GM19452 (cell line): ENCODE data around the gene ZNF593OS.

ENCODE experiments used
- ATAC-seq: cut with Tn5 transposase; IDR thresholded peaks from one replicate; pipeline ENCODE4 v1.9.1; 2021; ENCODE audit not compliant: unreplicated experiment

Gene ZNF593OS

DNA sequence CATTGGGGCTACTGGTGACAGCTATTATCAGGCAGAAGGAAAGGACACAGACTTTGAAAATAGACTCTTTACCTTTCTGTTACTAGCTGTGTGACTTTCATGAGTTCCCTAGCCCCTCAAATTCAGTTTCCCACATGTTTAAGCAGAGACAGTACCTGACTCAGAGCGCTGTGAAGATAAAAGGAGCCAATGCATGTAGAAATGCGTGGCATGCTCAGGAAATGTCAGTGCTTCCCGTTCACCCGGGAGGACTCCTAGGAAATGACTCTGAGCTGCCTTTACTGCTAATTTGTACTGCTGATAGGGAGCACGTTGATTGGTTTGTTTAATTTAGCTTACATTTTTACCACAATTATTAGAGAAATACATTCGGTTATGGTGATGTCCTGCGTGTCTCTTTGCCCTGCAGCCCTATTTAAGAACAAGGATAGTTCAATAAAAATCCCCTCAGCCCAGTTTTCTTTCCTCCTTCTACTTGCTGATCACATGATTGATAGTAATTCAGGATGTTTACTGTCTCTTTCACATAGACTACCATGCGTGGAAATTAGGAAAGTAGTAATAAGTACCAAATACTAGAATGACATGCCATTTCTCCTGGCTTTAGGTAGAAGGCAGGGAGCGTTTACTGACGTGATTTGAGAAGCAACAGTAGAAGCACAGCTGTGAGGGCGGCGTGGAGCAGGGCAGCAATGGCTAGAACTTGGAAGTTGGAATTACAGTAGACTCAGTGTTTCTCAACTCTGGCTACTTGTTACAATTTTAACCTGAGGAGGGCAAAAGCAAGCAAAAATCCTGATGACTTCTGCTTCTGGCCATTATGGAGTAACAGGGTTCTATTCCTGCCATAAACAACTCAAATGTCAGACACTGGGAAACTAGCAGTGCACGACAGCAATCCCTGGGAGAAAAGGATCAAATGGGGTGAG, 44.1 kb downstream of the ZNF593OS start:
- ATAC-seq: no peak

DNA sequence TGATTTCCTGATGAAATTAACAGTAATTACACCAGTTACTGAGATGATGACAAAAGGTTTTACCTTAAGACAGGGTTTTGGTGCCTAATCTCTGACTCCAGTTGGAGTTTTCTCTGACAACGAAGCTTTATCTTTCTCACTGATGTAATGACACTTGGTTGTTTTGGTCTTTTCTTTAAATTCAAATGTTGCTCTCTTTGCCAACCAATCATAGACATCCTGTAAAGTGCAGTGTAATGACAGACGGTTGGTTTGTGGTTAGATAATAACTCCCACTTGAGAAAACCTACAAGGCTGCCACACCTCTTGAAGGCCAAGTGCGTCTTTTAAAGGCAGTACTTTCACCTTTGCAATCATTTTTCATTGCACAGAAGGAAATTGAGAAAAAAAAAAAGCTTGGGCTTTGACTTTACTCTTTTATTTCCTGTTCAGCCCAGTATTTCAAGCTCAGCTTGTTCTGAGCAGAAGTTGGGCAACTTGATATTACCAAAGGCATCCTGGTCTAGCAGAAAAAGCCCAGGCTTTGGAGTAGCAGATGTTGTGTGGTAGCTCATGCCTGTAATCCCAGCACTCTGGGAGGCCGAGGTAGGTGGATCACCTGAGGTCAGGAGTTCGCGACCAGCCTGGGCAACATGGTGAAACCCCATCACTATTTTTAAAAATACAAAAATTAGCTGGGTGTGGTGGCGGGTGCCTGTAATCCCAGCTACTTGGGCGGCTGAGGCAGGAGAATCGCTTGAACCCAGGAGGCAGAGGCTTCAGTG, 45.1 kb downstream of the ZNF593OS start:
- ATAC-seq: peak; percentile 81

- ATAC-seq: no peak
Measured at GRCh38 chr1:26125946-26126320, 45.7 kb downstream of the ZNF593OS start.

DNA sequence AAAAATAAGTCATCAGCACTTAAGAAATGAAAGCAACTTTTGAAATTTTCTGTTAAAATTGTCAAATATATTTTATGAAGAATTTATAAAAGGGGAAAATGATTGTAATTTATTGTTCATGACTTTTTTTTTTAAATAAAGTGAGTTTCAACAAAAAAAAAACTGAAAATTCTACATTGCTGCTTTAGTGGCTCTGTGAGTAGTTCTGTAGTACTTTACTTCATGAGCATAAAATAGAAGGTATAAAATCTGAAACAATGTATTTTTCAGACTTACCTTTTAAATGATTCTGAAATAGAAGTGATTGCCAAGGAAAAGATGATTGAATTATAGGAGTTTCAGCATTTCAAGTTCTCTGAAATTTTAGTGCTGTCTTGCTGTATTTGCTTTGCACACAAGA, 46.2 kb downstream of the ZNF593OS start:
- ATAC-seq: no peak

- ATAC-seq: no peak
Measured at GRCh38 chr1:26124418-26125331, 47.0 kb downstream of the ZNF593OS start.

DNA sequence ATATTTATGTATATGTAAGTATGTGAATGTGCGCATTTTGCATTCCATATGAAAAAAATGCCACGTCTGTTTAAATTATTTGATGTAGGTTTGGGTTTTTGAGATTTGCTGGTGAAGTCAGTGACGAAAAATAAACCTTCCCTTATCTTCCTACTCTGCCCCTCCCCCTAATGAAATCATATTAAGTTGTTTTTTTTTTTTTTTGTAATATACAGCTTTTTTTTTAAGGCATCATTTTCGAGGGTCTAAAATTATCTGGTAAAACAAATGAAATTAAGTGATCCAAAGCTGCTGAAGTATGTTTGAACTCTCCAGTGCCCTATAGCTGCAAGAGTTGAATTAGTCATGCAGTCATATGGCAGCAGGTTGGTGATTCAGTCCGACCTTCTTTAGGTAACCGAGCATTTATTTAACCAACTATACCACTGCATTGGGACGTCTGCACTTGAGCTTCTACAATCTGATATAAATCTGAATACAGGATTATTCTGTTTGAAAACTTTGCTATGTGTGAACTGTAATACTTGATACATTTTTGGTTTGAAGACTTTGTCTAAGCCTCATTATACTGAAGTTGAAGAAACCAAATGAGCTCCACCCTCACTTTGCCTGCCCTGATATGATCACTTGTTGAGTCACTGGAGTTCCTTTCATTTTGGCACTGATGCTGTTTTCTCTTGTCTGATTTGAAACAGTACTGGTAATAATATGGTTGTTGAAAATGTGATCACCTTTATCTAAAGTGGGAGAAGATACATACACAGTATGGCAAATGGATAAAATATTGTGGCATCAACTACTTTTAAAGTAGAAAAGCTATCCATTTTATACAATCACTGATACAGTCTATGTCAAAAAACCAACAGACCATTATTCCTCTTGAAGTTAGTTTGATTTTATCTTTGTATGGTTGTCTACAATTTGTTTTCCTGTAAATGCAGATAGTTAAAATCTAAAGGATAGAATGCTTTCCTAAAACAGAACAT, 48.4 kb downstream of the ZNF593OS start:
- ATAC-seq: no peak

GRCh38 chr1:26121854-26122773, 49.5 kb downstream of the ZNF593OS start:
- no peak for ATAC-seq

GRCh38 chr1:26119892-26120608, 51.6 kb downstream of the ZNF593OS start:
- ATAC-seq: no peak
